DND-41 (cell line): ENCODE data around the gene PRSS27.

Source experiments
- ATAC-seq: fragments of 200-7000 bp; cut with Tn5 transposase; 3 replicates; pipeline ENCODE4 v1.9.1; 2021; ENCODE audit warnings: low read depth; ENCODE audit not compliant: insufficient read depth
- DNase-seq: peaks from one replicate; pipeline ENCODE4 v3.0.0-alpha.2; 2020
- H2AFZ ChIP-seq: 2 replicates; pipeline ENCODE4 v1.6.0; 2012; ENCODE audit warnings: low read depth, low read length
- H3K27ac ChIP-seq: 2 replicates; pipeline ENCODE4 v1.5.1; 2012; ENCODE audit warnings: low read length, inconsistent platforms
- H3K27me3 ChIP-seq: fragments of 200-600 bp; sonication (generic); 2 replicates; pipeline ENCODE4 v1.6.0; 2012; ENCODE audit warnings: low read length, mild to moderate bottlenecking, inconsistent platforms; ENCODE audit not compliant: insufficient read depth, poor library complexity
- H3K36me3 ChIP-seq: 2 replicates; pipeline ENCODE4 v1.5.1; 2012; ENCODE audit warnings: low read length, inconsistent platforms; ENCODE audit not compliant: insufficient read depth
- H3K4me1 ChIP-seq: 2 replicates; pipeline ENCODE4 v1.5.1; 2012; ENCODE audit warnings: mild to moderate bottlenecking, low read length; ENCODE audit not compliant: insufficient read depth
- H3K4me2 ChIP-seq: 2 replicates; pipeline ENCODE4 v1.6.0; 2012; ENCODE audit warnings: mild to moderate bottlenecking, moderate library complexity, low read length, inconsistent platforms; ENCODE audit not compliant: insufficient read depth
- H3K4me3 ChIP-seq, 2 experiments: fragments of 200-600 bp in 1 of 2; shearing (Covaris generic) in 1 of 2; 2 replicates each; pipeline ENCODE4 v1.5.1; 2012 to 2016; ENCODE audit warnings: inconsistent platforms in 2 of 2, low read length in 2 of 2, mild to moderate bottlenecking in 2 of 2, low read depth in 1 of 2, moderate library complexity in 1 of 2
- H3K79me2 ChIP-seq: 2 replicates; pipeline ENCODE4 v1.6.0; 2012; ENCODE audit warnings: low read length, inconsistent platforms; ENCODE audit not compliant: insufficient read depth
- H3K9ac ChIP-seq: 2 replicates; pipeline ENCODE4 v1.6.0; 2012; ENCODE audit warnings: low read depth, mild to moderate bottlenecking, inconsistent platforms, low read length, moderate library complexity
- H3K9me3 ChIP-seq: 2 replicates; pipeline ENCODE4 v1.5.1; 2012; ENCODE audit warnings: low read length, moderate library complexity, mild to moderate bottlenecking, inconsistent platforms; ENCODE audit not compliant: insufficient read depth, severe bottlenecking
- H4K20me1 ChIP-seq: 2 replicates; pipeline ENCODE4 v1.6.0; 2012; ENCODE audit warnings: low read length; ENCODE audit not compliant: insufficient read depth
- EZH2 ChIP-seq: IDR thresholded peaks from 3 replicates; pipeline ENCODE4 v1.6.1; 2012; ENCODE audit warnings: borderline replicate concordance, low read depth, mild to moderate bottlenecking, moderate library complexity, low read length, inconsistent platforms; ENCODE audit not compliant: severe bottlenecking
- TF ChIP-seq, protein P1 (sequence below): IDR thresholded peaks from 2 replicates; pipeline ENCODE4 v1.5.1; 2012; ENCODE audit warnings: borderline replicate concordance, low read length, moderate library complexity, mild to moderate bottlenecking; ENCODE audit not compliant: poor library complexity, severe bottlenecking; ENCODE audit errors: extremely low read depth

Gene PRSS27

GRCh38 chr16:2741168-2741567 is 21.1 kb upstream of the PRSS27 start:
- no peak overlapping the region for H2AFZ ChIP-seq

GRCh38 chr16:2740476-2740875 is 20.5 kb upstream of the PRSS27 start:
- Histone ChIP-seq H3K9ac (no peak overlapping the region; the same call in 1 of the 2 replicates), H3K4me2 (no peak overlapping the region), H3K27ac (no peak overlapping the region), H3K79me2 (no peaks in the 10 kb centered on the region), H3K9me3 (no peaks in the 10 kb centered on the region), H2AFZ (no peak overlapping the region), H4K20me1 (no peaks in the 10 kb centered on the region), H3K36me3 (no peaks in the 10 kb centered on the region), H3K4me3 (no peak overlapping the region), H3K4me1 (no peaks in the 10 kb centered on the region), H3K27me3 (no peaks in the 10 kb centered on the region)
- TF ChIP-seq, protein P1, sequence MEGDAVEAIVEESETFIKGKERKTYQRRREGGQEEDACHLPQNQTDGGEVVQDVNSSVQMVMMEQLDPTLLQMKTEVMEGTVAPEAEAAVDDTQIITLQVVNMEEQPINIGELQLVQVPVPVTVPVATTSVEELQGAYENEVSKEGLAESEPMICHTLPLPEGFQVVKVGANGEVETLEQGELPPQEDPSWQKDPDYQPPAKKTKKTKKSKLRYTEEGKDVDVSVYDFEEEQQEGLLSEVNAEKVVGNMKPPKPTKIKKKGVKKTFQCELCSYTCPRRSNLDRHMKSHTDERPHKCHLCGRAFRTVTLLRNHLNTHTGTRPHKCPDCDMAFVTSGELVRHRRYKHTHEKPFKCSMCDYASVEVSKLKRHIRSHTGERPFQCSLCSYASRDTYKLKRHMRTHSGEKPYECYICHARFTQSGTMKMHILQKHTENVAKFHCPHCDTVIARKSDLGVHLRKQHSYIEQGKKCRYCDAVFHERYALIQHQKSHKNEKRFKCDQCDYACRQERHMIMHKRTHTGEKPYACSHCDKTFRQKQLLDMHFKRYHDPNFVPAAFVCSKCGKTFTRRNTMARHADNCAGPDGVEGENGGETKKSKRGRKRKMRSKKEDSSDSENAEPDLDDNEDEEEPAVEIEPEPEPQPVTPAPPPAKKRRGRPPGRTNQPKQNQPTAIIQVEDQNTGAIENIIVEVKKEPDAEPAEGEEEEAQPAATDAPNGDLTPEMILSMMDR, result no peak
- TF ChIP-seq EZH2, result no peak
- ATAC-seq (no peak), DNase-seq (no peak)

More at GRCh38 chr16:2741168-2741567, 21.1 kb upstream of the PRSS27 start:
- Histone ChIP-seq H3K9ac (no peak overlapping the region), H3K4me3 (no peak overlapping the region), H3K4me2 (no peak overlapping the region), H3K27me3 (no peaks in the 10 kb centered on the region), H3K79me2 (no peaks in the 10 kb centered on the region), H3K27ac (no peak overlapping the region), H3K9me3 (no peaks in the 10 kb centered on the region), H3K4me1 (no peaks in the 10 kb centered on the region), H4K20me1 (no peaks in the 10 kb centered on the region), H3K36me3 (no peaks in the 10 kb centered on the region)
- TF ChIP-seq, protein P1, result no peak
- TF ChIP-seq EZH2, result no peak
- DNase-seq (no peak), ATAC-seq (no peak)

- H3K79me2 ChIP-seq, result no peaks in the 10 kb centered on the region
- no peak overlapping the region for H3K4me2 ChIP-seq
- no peaks in the 10 kb centered on the region for H3K36me3 ChIP-seq
- no peak overlapping the region; the same call in 1 of the 2 replicates for H3K9ac ChIP-seq
- H3K9me3 ChIP-seq, result no peaks in the 10 kb centered on the region
- ATAC-seq (no peak), DNase-seq (no peak)
- TF ChIP-seq, protein P1, result no peak
- no peak overlapping the region for H3K4me3 ChIP-seq
- H3K27me3 ChIP-seq, result no peaks in the 10 kb centered on the region
- no peaks in the 10 kb centered on the region for H4K20me1 ChIP-seq
- no peak overlapping the region for H2AFZ ChIP-seq
- H3K4me1 ChIP-seq, result no peaks in the 10 kb centered on the region
- H3K27ac ChIP-seq, result no peak overlapping the region
Measured at GRCh38 chr16:2739625-2740430, 19.8 kb upstream of the PRSS27 start.
